Activated CD8-positive, alpha-beta T cell treated with anti-CD3 and anti-CD28 coated beads for 36 hours (primary cell): ENCODE results near the gene MEGF11. TPM values are rescaled to one million over a fixed set of nuclear protein-coding genes. Genes with fewer than 3 reads are reported as not detected.

ENCODE experiments used
- ATAC-seq: fragments of 200-7000 bp; cut with Tn5 transposase; one replicate; pipeline ENCODE4 v1.10.0; 2021; ENCODE audit warnings: mild to moderate bottlenecking, moderate library complexity
- CTCF ChIA-PET: fragments of 350-600 bp; sonication (Branson Sonifier 250); formaldehyde crosslinking; loops from one replicate; lab custom pipeline; 2021; ENCODE audit warnings: antibody characterized with exemption; lab: Charles Lee
- POLR2A ChIA-PET: fragments of 350-600 bp; sonication (Branson Sonifier 250); formaldehyde crosslinking; loops from one replicate; lab custom pipeline; 2021; ENCODE audit warnings: antibody characterized with exemption; lab: Charles Lee
- DNase-seq: peaks from one replicate; pipeline ENCODE4 v3.0.0-alpha.2; 2020
- H3K27ac Mint-ChIP-seq: one replicate; pipeline ENCODE4 v1.8.0; 2021; ENCODE audit warnings: mild to moderate bottlenecking, mixed read lengths
- H3K27me3 Mint-ChIP-seq: one replicate; pipeline ENCODE4 v1.8.0; 2021; ENCODE audit warnings: mixed read lengths
- H3K36me3 Mint-ChIP-seq: one replicate; pipeline ENCODE4 v1.8.0; 2021; ENCODE audit warnings: low read depth, mixed read lengths
- H3K4me1 Mint-ChIP-seq: one replicate; pipeline ENCODE4 v1.8.0; 2021; ENCODE audit warnings: low read depth, mixed read lengths
- H3K4me3 Mint-ChIP-seq: one replicate; pipeline ENCODE4 v1.8.0; 2021; ENCODE audit warnings: mild to moderate bottlenecking, moderate library complexity, mixed read lengths
- H3K9me3 Mint-ChIP-seq: one replicate; pipeline ENCODE4 v1.8.0; 2021; ENCODE audit warnings: mixed read lengths
- intact Hi-C: fragments of 100-400 bp; cut with micrococcal nuclease; formaldehyde crosslinking; loops from one replicate; pipeline ENCODE4 v1.10.0; 2022
- total RNA-seq, 2 experiments: library from RNA; stranded (reverse); gene quantifications; one replicate each; pipeline ENCODE4 v1.2.3, GENCODE V29; 2021
- TF ChIP-seq, protein P1 (sequence below): fragments of 200-600 bp; IDR thresholded peaks from one replicate; pipeline ENCODE4 v1.8.0; 2022; ENCODE audit warnings: antibody characterized with exemption, mild to moderate bottlenecking

Gene MEGF11
- total RNA-seq, 2 experiments from 2014 or later, result not detected

- ChIA-PET CTCF (interaction anchor here (1.1 to 1.4 kb wide), 3 partner anchors 54 to 250 kb away, joined by 3 to 5 read pairs (median 3); no protein-coding TSS in a partner anchor), POLR2A (interaction anchor here (0.6 kb wide), 2 partner anchors 153 to 328 kb away, joined by 3 read pairs; no protein-coding TSS in a partner anchor)
- H3K27ac Mint-ChIP-seq, result no peak overlapping the region
- no peak overlapping the region for H3K4me3 Mint-ChIP-seq
- DNase-seq (no peak), ATAC-seq (no peak)
- H3K4me1 Mint-ChIP-seq, result no peaks in the 10 kb centered on the region
- no peaks in the 10 kb centered on the region for H3K9me3 Mint-ChIP-seq
- no peaks in the 10 kb centered on the region for H3K36me3 Mint-ChIP-seq
- peaks cover 5% of the 10 kb centered on the region for H3K27me3 Mint-ChIP-seq
- intact Hi-C loops, result no loop called here
- TF ChIP-seq, protein P1, sequence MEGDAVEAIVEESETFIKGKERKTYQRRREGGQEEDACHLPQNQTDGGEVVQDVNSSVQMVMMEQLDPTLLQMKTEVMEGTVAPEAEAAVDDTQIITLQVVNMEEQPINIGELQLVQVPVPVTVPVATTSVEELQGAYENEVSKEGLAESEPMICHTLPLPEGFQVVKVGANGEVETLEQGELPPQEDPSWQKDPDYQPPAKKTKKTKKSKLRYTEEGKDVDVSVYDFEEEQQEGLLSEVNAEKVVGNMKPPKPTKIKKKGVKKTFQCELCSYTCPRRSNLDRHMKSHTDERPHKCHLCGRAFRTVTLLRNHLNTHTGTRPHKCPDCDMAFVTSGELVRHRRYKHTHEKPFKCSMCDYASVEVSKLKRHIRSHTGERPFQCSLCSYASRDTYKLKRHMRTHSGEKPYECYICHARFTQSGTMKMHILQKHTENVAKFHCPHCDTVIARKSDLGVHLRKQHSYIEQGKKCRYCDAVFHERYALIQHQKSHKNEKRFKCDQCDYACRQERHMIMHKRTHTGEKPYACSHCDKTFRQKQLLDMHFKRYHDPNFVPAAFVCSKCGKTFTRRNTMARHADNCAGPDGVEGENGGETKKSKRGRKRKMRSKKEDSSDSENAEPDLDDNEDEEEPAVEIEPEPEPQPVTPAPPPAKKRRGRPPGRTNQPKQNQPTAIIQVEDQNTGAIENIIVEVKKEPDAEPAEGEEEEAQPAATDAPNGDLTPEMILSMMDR, result no peak
Observed at GRCh38 chr15:66231394-66232266, 21.9 kb downstream of the MEGF11 start.

DNA sequence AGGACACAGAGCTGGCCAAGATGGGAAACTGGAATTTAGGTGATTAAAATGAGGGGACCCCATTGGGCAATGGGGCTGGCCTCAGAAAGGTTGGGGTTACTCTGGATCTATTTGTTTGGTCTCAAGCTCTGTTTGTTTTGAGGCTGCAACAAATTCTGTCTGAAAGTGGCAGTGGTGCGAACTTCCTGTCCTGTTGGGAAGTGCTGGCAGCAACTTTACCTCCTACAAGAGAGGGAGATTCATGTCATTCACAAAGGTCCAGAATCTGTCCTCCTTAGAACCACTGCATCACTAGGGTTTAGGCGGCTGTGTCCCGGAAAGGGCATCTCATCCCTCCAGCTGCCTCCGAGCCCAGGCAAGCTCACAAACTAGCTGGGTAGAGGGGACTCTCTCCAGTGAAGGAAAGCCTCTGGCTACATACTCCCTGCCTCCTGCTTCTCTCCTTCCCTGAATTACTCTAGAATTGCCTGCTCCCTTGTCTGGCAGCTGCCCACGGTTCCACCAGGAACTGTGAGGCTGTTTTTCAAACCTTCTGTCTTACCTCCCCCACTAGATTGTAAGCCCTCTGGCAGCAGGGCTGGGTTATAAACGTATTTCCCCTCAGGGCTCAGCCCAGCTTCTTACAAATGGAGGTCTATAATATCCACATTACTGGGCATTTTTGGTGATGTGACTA lies 23.6 kb downstream of the MEGF11 start:
- ChIA-PET POLR2A (no interaction called here), CTCF (interaction anchor here (1.1 to 1.5 kb wide), 2 partner anchors 10 to 11 kb away, joined by 3 to 4 read pairs; no protein-coding TSS in a partner anchor)
- Mint-ChIP-seq H3K27me3 (peaks cover under 1% of the 10 kb centered on the region), H3K4me3 (no peak overlapping the region), H3K9me3 (no peaks in the 10 kb centered on the region), H3K27ac (no peak overlapping the region), H3K4me1 (no peaks in the 10 kb centered on the region), H3K36me3 (no peaks in the 10 kb centered on the region)
- intact Hi-C loops, result no loop called here
- TF ChIP-seq, protein P1, result no peak
- no peak for DNase-seq
- ATAC-seq, result no peak

GRCh38 chr15:66228807-66229735 lies 24.5 kb downstream of the MEGF11 start:
- TF ChIP-seq, protein P1, result no peak
- Mint-ChIP-seq H3K9me3 (no peaks in the 10 kb centered on the region), H3K4me3 (no peak overlapping the region), H3K36me3 (no peaks in the 10 kb centered on the region), H3K27ac (no peak overlapping the region), H3K4me1 (no peaks in the 10 kb centered on the region), H3K27me3 (no peaks in the 10 kb centered on the region)
- ATAC-seq, result no peak
- no peak for DNase-seq
- ChIA-PET CTCF (interaction anchor here (1.1 to 1.5 kb wide), 2 partner anchors 11 kb away, joined by 3 to 4 read pairs; no protein-coding TSS in a partner anchor), POLR2A (no interaction called here)
- intact Hi-C loops, result no loop called here

DNA sequence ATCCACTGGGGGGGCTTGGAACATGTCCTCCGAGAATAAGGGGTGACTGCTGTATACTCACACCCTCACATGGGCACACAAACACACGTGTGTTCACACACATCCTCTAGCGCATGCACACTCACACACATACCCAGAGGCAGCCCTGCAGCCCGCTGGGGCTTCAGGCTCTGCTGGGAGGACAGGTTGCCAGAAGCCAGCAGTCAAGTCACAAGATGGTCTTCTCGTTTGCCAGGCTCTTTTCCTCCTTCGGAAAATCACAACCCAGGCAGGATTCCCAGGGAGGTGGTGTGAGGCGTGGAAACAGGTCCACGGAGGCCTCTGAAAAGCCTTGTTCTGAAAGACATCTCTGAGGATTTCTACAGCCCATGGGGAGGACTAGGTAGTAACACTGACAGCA lies 26.8 kb downstream of the MEGF11 start:
- no peak for DNase-seq
- intact Hi-C loops, result no loop called here
- Mint-ChIP-seq H3K27ac (no peak overlapping the region), H3K36me3 (no peaks in the 10 kb centered on the region), H3K4me1 (no peaks in the 10 kb centered on the region), H3K27me3 (no peaks in the 10 kb centered on the region), H3K9me3 (no peaks in the 10 kb centered on the region), H3K4me3 (no peak overlapping the region)
- TF ChIP-seq, protein P1, result no peak
- ATAC-seq, result no peak
- POLR2A ChIA-PET, result no interaction called here
- CTCF ChIA-PET, result no interaction called here
